ENCODE measurements around the gene TACO1. TPM values are rescaled to one million over a fixed set of nuclear protein-coding genes. Genes with fewer than 3 reads are reported as not detected.

Gene TACO1
- total and polyA plus RNA-seq, 2 of the 8 experiments (the other 6 are each of a cell fraction or from before 2014, with no cell fraction given), result 19.1 to 23.6 TPM

GRCh38 chr17:63600569-63601438, at the start of gene TACO1 (continued):
- TF ChIP-seq CHD1 (IDR thresholded peaks at IDR 0.05; ENCODE audit: low read depth, low read length) (no peak), MAX (IDR thresholded peaks at IDR 0.05) (peak; percentile 85), ATF2 (IDR thresholded peaks at IDR 0.05; ENCODE audit: low read length) (no peak), ZNF274 (IDR thresholded peaks at IDR 0.05; ENCODE audit: borderline replicate concordance, extremely low read depth, low read length) (no peak), TAF1 (IDR thresholded peaks at IDR 0.05; ENCODE audit: low read depth, low read length) (peak; percentile 98), GTF2F1 (IDR thresholded peaks at IDR 0.05; ENCODE audit: borderline replicate concordance, low read depth, low read length) (peak; percentile 77), BCL11A (IDR thresholded peaks at IDR 0.05; ENCODE audit: low read depth in 2 of 2, low read length in 2 of 2) (no peak), JUN (IDR thresholded peaks at IDR 0.05; ENCODE audit: low read depth, low read length) (no peak; the same call in 1 of the 2 replicates), KDM4A (IDR thresholded peaks at IDR 0.05; ENCODE audit: low read depth, low read length, severe bottlenecking) (peak; percentile 82), TEAD4 (IDR thresholded peaks at IDR 0.05; ENCODE audit: low read depth, low read length) (0 out of 2 replicates have a peak, but pooled peaks have one; percentile 43), CBX5 (IDR thresholded peaks at IDR 0.05; ENCODE audit: low read depth, low read length) (no peak), POLR2A (IDR thresholded peaks at IDR 0.05; ENCODE audit: control extremely low read depth in 1 of 2, low read depth in 2 of 2, low read length in 2 of 2) (peak; percentile 78 to 87), EZH2 (IDR thresholded peaks at IDR 0.05; ENCODE audit: low read depth, low read length, severe bottlenecking) (no peak), RFX5 (IDR thresholded peaks at IDR 0.05; ENCODE audit: borderline replicate concordance, low read depth, low read length) (0 out of 2 replicates have a peak, but pooled peaks have one; percentile 25), ASH2L (IDR thresholded peaks at IDR 0.05; ENCODE audit: low read length) (peak; percentile 96), GABPA (IDR thresholded peaks at IDR 0.05; ENCODE audit: borderline replicate concordance, insufficient read depth, low read length) (peak; percentile 99)
